D721Med (cell line): ENCODE measurements around the gene TNFRSF21.
"Not testable (repeated sequence)": the region's sequence is repeated elsewhere in the genome, so short reads cannot be mapped to it uniquely, and the experiment has no call there.

Source experiments
- DNase-seq: peaks from one replicate; pipeline ENCODE4 v3.0.0; 2011; ENCODE audit warnings: low spot score; ENCODE audit not compliant: insufficient read length
- FAIRE-seq: peaks from 2 replicates; lab custom pipeline; 2011; peaks lifted over from hg19 to GRCh38; lab: Jason Lieb, UNC
- CTCF ChIP-seq: IDR thresholded peaks from 2 replicates; pipeline ENCODE4 v1.5.1; 2012; ENCODE audit warnings: mild to moderate bottlenecking, control low read depth; ENCODE audit not compliant: insufficient read depth; ENCODE audit errors: missing control alignments

TNFRSF21 gene

GRCh38 chr6:47230579-47230978 lies 79.1 kb downstream of the TNFRSF21 start:
- DNase-seq (no peak), FAIRE-seq (no peak)
- TF ChIP-seq CTCF, result no peak

DNA sequence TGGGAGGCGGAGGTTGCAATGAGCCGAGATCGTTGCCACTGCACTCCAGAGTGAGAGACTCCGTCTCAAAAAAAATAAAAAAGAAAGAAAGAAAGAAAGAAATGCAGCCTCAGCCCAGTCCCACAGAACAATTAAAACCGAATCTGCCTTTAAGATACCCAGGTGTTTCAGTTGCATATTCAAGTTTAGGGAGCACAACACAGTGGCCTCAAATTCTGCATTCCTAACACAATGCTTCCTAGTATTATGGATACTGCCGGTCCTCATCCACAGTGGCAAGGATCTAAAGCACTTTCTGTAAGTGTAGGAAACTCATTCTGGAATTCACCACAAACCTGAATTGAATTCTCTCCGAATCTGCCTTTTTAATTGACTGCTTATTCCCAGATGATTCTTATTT lies 80.5 kb downstream of the TNFRSF21 start:
- DNase-seq (no peak), FAIRE-seq (no peak)
- no peak for TF ChIP-seq CTCF

- DNase-seq, FAIRE-seq: not testable (repeated sequence)
These were observed 81.6 kb downstream of the TNFRSF21 start for GRCh38 chr6:47228093-47228492.

DNA sequence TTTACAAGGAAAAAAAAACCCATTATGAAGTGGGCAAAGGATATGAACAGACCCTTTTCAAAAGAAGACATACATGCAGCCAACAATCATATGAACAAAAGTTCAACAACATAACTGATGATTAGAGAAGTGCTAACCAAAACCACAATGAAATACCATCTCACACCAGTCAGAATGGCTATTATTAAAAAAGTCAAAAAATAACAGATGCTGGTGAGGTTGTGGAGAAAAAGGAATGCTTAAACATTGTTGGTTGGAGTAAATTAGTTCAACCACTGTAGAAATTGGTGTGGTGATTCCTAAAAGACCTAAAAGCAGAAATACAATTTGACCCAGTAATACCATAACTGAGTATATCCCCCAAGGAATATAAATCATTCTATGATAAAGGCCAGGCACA lies 86.5 kb downstream of the TNFRSF21 start:
- FAIRE-seq, DNase-seq: not testable (repeated sequence)

GRCh38 chr6:47221565-47221964 lies 88.1 kb downstream of the TNFRSF21 start:
- DNase-seq, result no peak
- no peak for FAIRE-seq
- TF ChIP-seq CTCF, result no peak

DNA sequence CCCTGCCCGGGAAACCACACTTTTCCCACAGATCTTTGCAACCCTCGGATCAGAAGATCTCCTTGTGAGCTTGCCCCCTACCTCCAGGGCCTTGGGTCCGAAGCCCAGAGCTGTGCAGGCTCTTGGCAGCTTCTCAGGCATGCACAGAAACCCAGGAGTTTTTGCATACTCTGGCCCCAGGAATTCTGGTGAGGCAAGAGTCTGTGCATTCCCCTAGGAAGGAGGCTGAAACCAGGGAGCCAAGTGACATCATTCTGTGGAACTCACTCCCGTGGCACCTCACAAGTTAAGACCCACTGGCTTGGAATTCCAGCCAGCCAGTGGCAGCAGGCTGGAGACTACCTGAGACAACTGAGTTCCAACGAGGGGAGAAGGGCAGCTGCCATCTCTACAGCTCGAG lies 100.1 kb downstream of the TNFRSF21 start:
- FAIRE-seq (no peak), DNase-seq (no peak)
- no peak for TF ChIP-seq CTCF

- no peak for DNase-seq
- no peak for FAIRE-seq
- TF ChIP-seq CTCF, result no peak
These were observed 102.4 kb downstream of the TNFRSF21 start for GRCh38 chr6:47207261-47207660.

DNA sequence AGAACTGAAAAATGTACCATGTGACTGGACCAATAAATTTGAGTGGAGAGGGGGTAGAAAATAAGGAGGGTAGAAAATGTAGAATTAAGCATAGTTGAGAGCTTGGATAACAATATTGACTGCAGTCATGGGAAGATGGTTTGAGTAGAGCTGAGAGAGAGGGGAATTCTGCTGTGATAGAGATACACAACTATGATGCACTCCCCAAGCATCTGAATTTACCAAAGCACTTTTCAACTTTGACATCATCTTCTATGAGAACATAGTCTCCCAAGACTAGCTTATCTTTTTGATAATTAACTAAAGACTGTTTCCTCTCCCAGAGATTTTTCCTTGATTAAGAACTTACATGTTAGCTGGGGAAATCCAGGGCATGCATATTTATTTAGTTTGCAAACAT lies 103.1 kb downstream of the TNFRSF21 start:
- DNase-seq (no peak), FAIRE-seq (no peak)
- TF ChIP-seq CTCF, result no peak
